ENCODE measurements around the gene FAM110D.

The FAM110D gene

GRCh38 chr1:26130695-26131094, 28.2 kb upstream of the FAM110D start:
- no peak for DNase-seq

- DNase-seq: peak in 1 of 3 experiments; percentile 15
Measured at GRCh38 chr1:26132128-26132833, 26.6 kb upstream of the FAM110D start.

- no peak for DNase-seq
Measured at GRCh38 chr1:26132834-26133167, 26.1 kb upstream of the FAM110D start.

- no peak for DNase-seq
Measured at GRCh38 chr1:26134466-26134865, 24.4 kb upstream of the FAM110D start.

GRCh38 chr1:26138974-26139558, 19.8 kb upstream of the FAM110D start:
- DNase-seq: no peak

- DNase-seq: no peak
Measured at GRCh38 chr1:26142159-26142558, 16.7 kb upstream of the FAM110D start.

- DNase-seq: peak; percentile 83 to 95 (median 89)
Measured at GRCh38 chr1:26145041-26145959, 13.6 kb upstream of the FAM110D start.

- DNase-seq: no peak
Measured at GRCh38 chr1:26145960-26146294, 13.0 kb upstream of the FAM110D start.

GRCh38 chr1:26148887-26149286, 10.0 kb upstream of the FAM110D start:
- no peak for DNase-seq

GRCh38 chr1:26153966-26154532, 4.8 kb upstream of the FAM110D start:
- no peak for DNase-seq

- no peak for DNase-seq
Measured at GRCh38 chr1:26154750-26155149, 4.1 kb upstream of the FAM110D start.

- no peak for DNase-seq
Measured at GRCh38 chr1:26155370-26156284, 3.3 kb upstream of the FAM110D start.

GRCh38 chr1:26156285-26157038, 2.4 kb upstream of the FAM110D start:
- peak in 2 of 3 experiments; percentile 25 to 33 for DNase-seq

- no peak for DNase-seq
Measured at GRCh38 chr1:26158271-26158907, 490 bp upstream of the FAM110D start.

GRCh38 chr1:26159743-26160039, 812 bp downstream of the FAM110D start:
- DNase-seq: no peak

- DNase-seq: no peak
Measured at GRCh38 chr1:26160527-26161414, 1.9 kb downstream of the FAM110D start.

- peak; percentile 27 to 89 (median 78) for DNase-seq
Measured at GRCh38 chr1:26161415-26162219, 2.7 kb downstream of the FAM110D start.

- no peak for DNase-seq
Measured at GRCh38 chr1:26162220-26162709, 3.4 kb downstream of the FAM110D start.

GRCh38 chr1:26163684-26164035, 4.8 kb downstream of the FAM110D start:
- no peak for DNase-seq
